HFFc6 (cell line): ENCODE measurements around the gene FCMR. TPM values are rescaled to one million over a fixed set of nuclear protein-coding genes. Genes with fewer than 3 reads are reported as not detected.

ENCODE experiments used
- DNase-seq: peaks from one replicate; pipeline ENCODE4 v3.0.0-alpha.2; 2018
- H3K27ac Mint-ChIP-seq: 2 replicates; pipeline ENCODE4 v1.8.0; 2020; ENCODE audit warnings: mild to moderate bottlenecking, mixed read lengths
- H3K27me3 Mint-ChIP-seq: 2 replicates; pipeline ENCODE4 v1.8.0; 2021; ENCODE audit warnings: mild to moderate bottlenecking, moderate library complexity, mixed read lengths; ENCODE audit not compliant: insufficient read depth
- H3K36me3 Mint-ChIP-seq: 2 replicates; pipeline ENCODE4 v1.8.0; 2021; ENCODE audit warnings: low read depth, mixed read lengths
- H3K4me1 Mint-ChIP-seq: 2 replicates; pipeline ENCODE4 v1.8.0; 2020; ENCODE audit warnings: low read depth, mixed read lengths
- H3K4me3 Mint-ChIP-seq: 2 replicates; pipeline ENCODE4 v1.8.0; 2020; ENCODE audit warnings: mild to moderate bottlenecking, moderate library complexity, mixed read lengths
- H3K9me3 Mint-ChIP-seq: 2 replicates; pipeline ENCODE4 v1.8.0; 2020; ENCODE audit warnings: mild to moderate bottlenecking, mixed read lengths
- CTCF ChIP-seq: fragments of 200-600 bp; sonication (generic); IDR thresholded peaks from 2 replicates; pipeline ENCODE4 v1.5.0; 2021; ENCODE audit warnings: antibody characterized with exemption, mild to moderate bottlenecking
- total RNA-seq, 6 experiments: library from RNA; stranded (reverse); fragmentation: NEBNext Ultra II Directional; extraction: Animal tissue kit (Norgen Biotek cat#: 25700); gene quantifications; 2 replicates in 1 of 6; 3 replicates in 5 of 6; pipeline ENCODE4 v1.2.3, GENCODE V29; 2021

FCMR gene
- total RNA-seq, 6 experiments from 2014 or later, result 0.28 to 1.3 (median 0.67) TPM

DNA sequence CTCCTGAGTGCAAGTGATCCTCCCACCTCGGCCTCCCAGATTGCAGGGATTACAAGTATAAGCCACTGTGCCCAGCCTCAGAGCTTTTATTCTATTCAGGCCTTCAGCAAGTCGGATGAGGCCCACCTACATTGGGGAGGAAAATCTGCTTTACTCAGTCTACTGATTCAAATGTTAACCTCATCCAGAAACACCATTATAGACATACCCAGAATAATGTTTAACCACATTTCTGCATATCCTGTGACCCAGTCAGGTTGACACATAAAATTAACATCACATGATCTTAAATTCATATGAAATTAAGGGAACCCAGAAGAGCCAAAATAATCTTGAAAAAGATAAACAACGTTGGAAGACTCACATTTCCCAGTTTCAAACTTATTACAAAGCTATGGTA lies 41.4 kb downstream of the FCMR start:
- Mint-ChIP-seq H3K27me3 (no peaks in the 10 kb centered on the region; the same call in 1 of the 2 replicates), H3K4me1 (no peaks in the 10 kb centered on the region), H3K36me3 (peaks cover 17% of the 10 kb centered on the region), H3K9me3 (peaks cover 29% of the 10 kb centered on the region), H3K27ac (no peak overlapping the region), H3K4me3 (no peak overlapping the region)
- no peak for DNase-seq
- TF ChIP-seq CTCF, result no peak

- Mint-ChIP-seq H3K27me3 (no peaks in the 10 kb centered on the region), H3K4me1 (peaks cover 4% of the 10 kb centered on the region), H3K36me3 (peaks cover 17% of the 10 kb centered on the region), H3K4me3 (no peak overlapping the region), H3K27ac (no peak overlapping the region), H3K9me3 (peaks cover 29% of the 10 kb centered on the region)
- TF ChIP-seq CTCF, result peak; percentile 29; the same call in 1 of the 2 replicates
- DNase-seq, result no peak
These were observed 43.3 kb downstream of the FCMR start for GRCh38 chr1:206878456-206878855.

- Mint-ChIP-seq H3K27ac (no peak overlapping the region), H3K9me3 (peaks cover 33% of the 10 kb centered on the region), H3K36me3 (peaks cover 22% of the 10 kb centered on the region), H3K27me3 (no peaks in the 10 kb centered on the region), H3K4me3 (no peak overlapping the region), H3K4me1 (peaks cover 7% of the 10 kb centered on the region)
- TF ChIP-seq CTCF, result no peak
- no peak for DNase-seq
These were observed 45.9 kb downstream of the FCMR start for GRCh38 chr1:206875752-206876377.

DNA sequence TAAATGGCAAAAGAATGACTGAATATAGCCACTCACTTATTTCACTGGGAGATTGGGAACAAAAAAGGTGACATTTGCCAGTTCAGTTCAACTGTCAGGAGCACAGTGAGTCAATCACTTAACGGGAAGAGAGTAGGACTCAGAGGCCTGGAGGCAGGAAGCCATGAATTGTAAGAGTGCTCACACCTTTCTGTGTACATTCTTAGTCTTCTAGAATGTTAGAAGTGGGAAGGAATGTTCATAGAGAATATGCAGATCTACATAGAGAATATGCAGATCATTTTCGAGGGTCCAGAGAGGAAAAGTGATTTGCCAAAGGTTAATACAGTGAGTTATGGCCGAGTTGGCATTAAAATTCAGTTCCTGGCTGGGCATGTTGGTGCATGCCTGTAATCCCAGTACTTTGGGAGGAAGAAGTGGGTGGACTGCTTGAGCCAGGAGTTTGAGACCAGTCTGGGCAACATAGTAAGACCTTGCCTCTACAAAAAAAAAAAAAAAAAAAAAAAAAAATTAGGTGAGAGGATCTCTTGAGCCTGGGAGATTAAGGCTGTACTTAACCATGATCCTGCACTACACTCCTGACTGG lies 48.0 kb downstream of the FCMR start:
- Mint-ChIP-seq H3K4me3 (no peak overlapping the region), H3K36me3 (peaks cover 12% of the 10 kb centered on the region), H3K27ac (peak overlapping the region; percentile 32; the same call in 1 of the 2 replicates), H3K4me1 (peaks cover 17% of the 10 kb centered on the region), H3K9me3 (peaks cover 26% of the 10 kb centered on the region), H3K27me3 (peaks cover 1% of the 10 kb centered on the region; the same call in 1 of the 2 replicates)
- no peak for DNase-seq
- no peak for TF ChIP-seq CTCF

- peaks cover 10% of the 10 kb centered on the region for H3K9me3 Mint-ChIP-seq
- no peak overlapping the region for H3K4me3 Mint-ChIP-seq
- no peak for DNase-seq
- peaks cover 27% of the 10 kb centered on the region for H3K4me1 Mint-ChIP-seq
- peaks cover 4% of the 10 kb centered on the region; the same call in 1 of the 2 replicates for H3K36me3 Mint-ChIP-seq
- TF ChIP-seq CTCF, result no peak
- no peak overlapping the region for H3K27ac Mint-ChIP-seq
- peaks cover 1% of the 10 kb centered on the region; the same call in 1 of the 2 replicates for H3K27me3 Mint-ChIP-seq
These were observed 49.6 kb downstream of the FCMR start for GRCh38 chr1:206872139-206872538.
